ENCODE results near the gene PSME3.

GRCh38 chr17:42853968-42854790 lies 21.0 kb downstream of the PSME3 start:
- TF ChIP-seq, protein P1, sequence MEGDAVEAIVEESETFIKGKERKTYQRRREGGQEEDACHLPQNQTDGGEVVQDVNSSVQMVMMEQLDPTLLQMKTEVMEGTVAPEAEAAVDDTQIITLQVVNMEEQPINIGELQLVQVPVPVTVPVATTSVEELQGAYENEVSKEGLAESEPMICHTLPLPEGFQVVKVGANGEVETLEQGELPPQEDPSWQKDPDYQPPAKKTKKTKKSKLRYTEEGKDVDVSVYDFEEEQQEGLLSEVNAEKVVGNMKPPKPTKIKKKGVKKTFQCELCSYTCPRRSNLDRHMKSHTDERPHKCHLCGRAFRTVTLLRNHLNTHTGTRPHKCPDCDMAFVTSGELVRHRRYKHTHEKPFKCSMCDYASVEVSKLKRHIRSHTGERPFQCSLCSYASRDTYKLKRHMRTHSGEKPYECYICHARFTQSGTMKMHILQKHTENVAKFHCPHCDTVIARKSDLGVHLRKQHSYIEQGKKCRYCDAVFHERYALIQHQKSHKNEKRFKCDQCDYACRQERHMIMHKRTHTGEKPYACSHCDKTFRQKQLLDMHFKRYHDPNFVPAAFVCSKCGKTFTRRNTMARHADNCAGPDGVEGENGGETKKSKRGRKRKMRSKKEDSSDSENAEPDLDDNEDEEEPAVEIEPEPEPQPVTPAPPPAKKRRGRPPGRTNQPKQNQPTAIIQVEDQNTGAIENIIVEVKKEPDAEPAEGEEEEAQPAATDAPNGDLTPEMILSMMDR (IDR thresholded peaks at IDR 0.05; ENCODE audit: borderline replicate concordance, extremely low read depth, low read length, poor library complexity, severe bottlenecking): no peak
- no peak for TF ChIP-seq EZH2 (IDR thresholded peaks at IDR 0.05; ENCODE audit: borderline replicate concordance, low read depth, low read length, severe bottlenecking)

Measured in DND-41 (cell line).